Measurements from ENCODE around the gene NSG2.
"Not testable (repeated sequence)": the region's sequence is repeated elsewhere in the genome, so short reads cannot be mapped to it uniquely, and the experiment has no call there.

Gene NSG2

GRCh38 chr5:174101195-174101730, 55.8 kb downstream of the NSG2 start:
- no peak overlapping the region for H3K4me3 ChIP-seq (replicated peaks; ENCODE audit: insufficient read depth, low read length)
- H3K27ac ChIP-seq (replicated peaks): no peak overlapping the region
- no peak for TF ChIP-seq REST (IDR thresholded peaks at IDR 0.05; ENCODE audit: insufficient replicate concordance, low read depth)
- TF ChIP-seq POLR2AphosphoS5 (IDR thresholded peaks at IDR 0.05; ENCODE audit: low read depth): no peak
- TF ChIP-seq CTCF (IDR thresholded peaks at IDR 0.05; ENCODE audit: insufficient read depth, low read length): no peak
- TF ChIP-seq SPI1 (IDR thresholded peaks at IDR 0.05; ENCODE audit: borderline replicate concordance, low read depth): no peak
- no peak for TF ChIP-seq GABPA (IDR thresholded peaks at IDR 0.05; ENCODE audit: low read depth)
- DNase-seq (ENCODE audit: low read depth in 1 of 2, low spot score in 1 of 2): no peak
- H3K27me3 ChIP-seq (ENCODE audit: insufficient read depth, poor library complexity, severe bottlenecking): no peaks in the 10 kb centered on the region

GRCh38 chr5:174102574-174102973, 57.1 kb downstream of the NSG2 start:
- DNase-seq (ENCODE audit: low read depth in 1 of 2, low spot score in 1 of 2); H3K4me3 ChIP-seq (replicated peaks; ENCODE audit: insufficient read depth, low read length); H3K27ac ChIP-seq (replicated peaks); H3K27me3 ChIP-seq (ENCODE audit: insufficient read depth, poor library complexity, severe bottlenecking): not testable (repeated sequence)

GRCh38 chr5:174106997-174107655, 61.6 kb downstream of the NSG2 start:
- no peak for DNase-seq (ENCODE audit: low read depth in 1 of 2, low spot score in 1 of 2)
- no peak overlapping the region for H3K27ac ChIP-seq (replicated peaks)
- no peaks in the 10 kb centered on the region for H3K27me3 ChIP-seq (ENCODE audit: insufficient read depth, poor library complexity, severe bottlenecking)
- no peak overlapping the region for H3K4me3 ChIP-seq (replicated peaks; ENCODE audit: insufficient read depth, low read length)
- TF ChIP-seq POLR2AphosphoS5 (IDR thresholded peaks at IDR 0.05; ENCODE audit: low read depth) (no peak), REST (IDR thresholded peaks at IDR 0.05; ENCODE audit: insufficient replicate concordance, low read depth) (no peak), SPI1 (IDR thresholded peaks at IDR 0.05; ENCODE audit: borderline replicate concordance, low read depth) (no peak), CTCF (IDR thresholded peaks at IDR 0.05; ENCODE audit: insufficient read depth, low read length) (no peak), GABPA (IDR thresholded peaks at IDR 0.05; ENCODE audit: low read depth) (no peak)

GRCh38 chr5:174108745-174109144, 63.2 kb downstream of the NSG2 start:
- H3K4me3 ChIP-seq (replicated peaks; ENCODE audit: insufficient read depth, low read length): no peak overlapping the region
- no peak for DNase-seq (ENCODE audit: low read depth in 1 of 2, low spot score in 1 of 2)
- TF ChIP-seq GABPA (IDR thresholded peaks at IDR 0.05; ENCODE audit: low read depth) (no peak), SPI1 (IDR thresholded peaks at IDR 0.05; ENCODE audit: borderline replicate concordance, low read depth) (no peak), CTCF (IDR thresholded peaks at IDR 0.05; ENCODE audit: insufficient read depth, low read length) (no peak), POLR2AphosphoS5 (IDR thresholded peaks at IDR 0.05; ENCODE audit: low read depth) (no peak), REST (IDR thresholded peaks at IDR 0.05; ENCODE audit: insufficient replicate concordance, low read depth) (no peak)
- no peak overlapping the region for H3K27ac ChIP-seq (replicated peaks)
- H3K27me3 ChIP-seq (ENCODE audit: insufficient read depth, poor library complexity, severe bottlenecking): no peaks in the 10 kb centered on the region

Measured in HL-60 (cell line).